Cardiac ventricle fibroblast (primary cell): ENCODE measurements around the gene GMPPA. TPM values are rescaled to one million over a fixed set of nuclear protein-coding genes. Genes with fewer than 3 reads are reported as not detected.

Experiments used
- total RNA-seq: library from RNA; depleted of rRNA; stranded (reverse); fragments of >200 nt; gene quantifications from 2 replicates; pipeline ENCODE4 v1.2.3, GENCODE V29; 2015

Gene GMPPA
- 48.2 and 52.9 TPM in 2 replicates for total RNA-seq

GRCh38 chr2:219498280-219499057 is at the start of gene GMPPA:
TSS of gene GMPPA (plus strand) at chr2:219498891. CDS start at chr2:219499976, 1,085 bp downstream.

GRCh38 chr2:219514196-219514761 is 15.6 kb downstream of the GMPPA start, which contains the start of gene ASIC4:
TSS of gene ASIC4 (plus strand) at chr2:219514482. CDS start at chr2:219514725, 243 bp downstream.

GRCh38 chr2:219543596-219544358 is 45.1 kb downstream of the GMPPA start, which contains the start of the genes CHPF and TMEM198:
TSS of gene CHPF (minus strand) at chr2:219543809. CDS start at chr2:219543538, 271 bp downstream.
TSS of gene TMEM198 (plus strand) at chr2:219544028. CDS start at chr2:219544728, 700 bp downstream.

Other genes starting within 250 kb of the GMPPA start
- not detected in 2 replicates for gene TUBA4B, start 245.6 kb upstream of the GMPPA start, total RNA-seq
- gene TUBA4A, start 245.0 kb upstream of the GMPPA start, total RNA-seq: 13.4 and 26.5 TPM in 2 replicates
- gene DNAJB2, start 219.5 kb upstream of the GMPPA start, total RNA-seq: 33.6 and 35.5 TPM in 2 replicates
- gene PTPRN, start 189.5 kb upstream of the GMPPA start, total RNA-seq: 1.6 and 4.1 TPM in 2 replicates
- not detected in 2 replicates for gene RESP18, start 166.1 kb upstream of the GMPPA start, total RNA-seq
- gene DNPEP, start 111.0 kb upstream of the GMPPA start, total RNA-seq: 61.1 and 86.0 TPM in 2 replicates
- 3.2 and 7.0 TPM in 2 replicates for gene DES, start 80.5 kb upstream of the GMPPA start, total RNA-seq
- gene SPEG, start 64.0 kb upstream of the GMPPA start, total RNA-seq: 8.5 and 10.5 TPM in 2 replicates
- not detected in 2 replicates for gene ASIC4, start 15.6 kb downstream of the GMPPA start, total RNA-seq
- 235 and 243 TPM in 2 replicates for gene CHPF, start 44.9 kb downstream of the GMPPA start, total RNA-seq
- gene TMEM198, start 45.1 kb downstream of the GMPPA start, total RNA-seq: 6.2 and 6.4 TPM in 2 replicates
- 111 and 117 TPM in 2 replicates for gene OBSL1, start 72.6 kb downstream of the GMPPA start, total RNA-seq
- gene INHA, start 73.4 kb downstream of the GMPPA start, total RNA-seq: 0.10 TPM in 1 of 2 replicates, not detected in the other
- gene STK11IP, start 99.0 kb downstream of the GMPPA start, total RNA-seq: 10.6 and 16.8 TPM in 2 replicates
- 8.8 and 9.4 TPM in 2 replicates for gene SLC4A3, start 128.7 kb downstream of the GMPPA start, total RNA-seq